ENCODE measurements around the gene HYI. TPM values are rescaled to one million over a fixed set of nuclear protein-coding genes. Genes with fewer than 3 reads are reported as not detected.

HYI gene
- total and polyA plus RNA-seq, 2 experiments from 2014 or later: 15.5 to 65.2 TPM

- H3K36me3 ChIP-seq: peaks cover 34% of the 10 kb centered on the region
- TF ChIP-seq, protein P1, sequence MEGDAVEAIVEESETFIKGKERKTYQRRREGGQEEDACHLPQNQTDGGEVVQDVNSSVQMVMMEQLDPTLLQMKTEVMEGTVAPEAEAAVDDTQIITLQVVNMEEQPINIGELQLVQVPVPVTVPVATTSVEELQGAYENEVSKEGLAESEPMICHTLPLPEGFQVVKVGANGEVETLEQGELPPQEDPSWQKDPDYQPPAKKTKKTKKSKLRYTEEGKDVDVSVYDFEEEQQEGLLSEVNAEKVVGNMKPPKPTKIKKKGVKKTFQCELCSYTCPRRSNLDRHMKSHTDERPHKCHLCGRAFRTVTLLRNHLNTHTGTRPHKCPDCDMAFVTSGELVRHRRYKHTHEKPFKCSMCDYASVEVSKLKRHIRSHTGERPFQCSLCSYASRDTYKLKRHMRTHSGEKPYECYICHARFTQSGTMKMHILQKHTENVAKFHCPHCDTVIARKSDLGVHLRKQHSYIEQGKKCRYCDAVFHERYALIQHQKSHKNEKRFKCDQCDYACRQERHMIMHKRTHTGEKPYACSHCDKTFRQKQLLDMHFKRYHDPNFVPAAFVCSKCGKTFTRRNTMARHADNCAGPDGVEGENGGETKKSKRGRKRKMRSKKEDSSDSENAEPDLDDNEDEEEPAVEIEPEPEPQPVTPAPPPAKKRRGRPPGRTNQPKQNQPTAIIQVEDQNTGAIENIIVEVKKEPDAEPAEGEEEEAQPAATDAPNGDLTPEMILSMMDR (IDR thresholded peaks at IDR 0.05; ENCODE audit: low read depth, low read length): no peak
Observed at GRCh38 chr1:43423672-43424550, 29.8 kb downstream of the HYI start.

GRCh38 chr1:43422995-43423671 is 30.6 kb downstream of the HYI start:
- Histone ChIP-seq H3K4me1 (ENCODE audit: low read depth) (no peaks in the 10 kb centered on the region), H3K27me3 (no peaks in the 10 kb centered on the region), H3K4me3 (no peak overlapping the region), H3K9me3 (ENCODE audit: low read depth) (no peaks in the 10 kb centered on the region), H3K36me3 (peaks cover 34% of the 10 kb centered on the region), H3K27ac (no peak overlapping the region)
- no peak for DNase-seq (ENCODE audit: low read depth in 1 of 2, low spot score in 1 of 2)
- TF ChIP-seq, protein P1 (IDR thresholded peaks at IDR 0.05; ENCODE audit: low read depth, low read length): no peak

More at GRCh38 chr1:43423672-43424550, 29.8 kb downstream of the HYI start:
- no peak for DNase-seq (ENCODE audit: low read depth in 1 of 2, low spot score in 1 of 2)
- no peak overlapping the region for H3K27ac ChIP-seq
- no peak overlapping the region for H3K4me3 ChIP-seq
- H3K4me1 ChIP-seq (ENCODE audit: low read depth): no peaks in the 10 kb centered on the region
- no peaks in the 10 kb centered on the region for H3K9me3 ChIP-seq (ENCODE audit: low read depth)
- H3K27me3 ChIP-seq: no peaks in the 10 kb centered on the region

DNA sequence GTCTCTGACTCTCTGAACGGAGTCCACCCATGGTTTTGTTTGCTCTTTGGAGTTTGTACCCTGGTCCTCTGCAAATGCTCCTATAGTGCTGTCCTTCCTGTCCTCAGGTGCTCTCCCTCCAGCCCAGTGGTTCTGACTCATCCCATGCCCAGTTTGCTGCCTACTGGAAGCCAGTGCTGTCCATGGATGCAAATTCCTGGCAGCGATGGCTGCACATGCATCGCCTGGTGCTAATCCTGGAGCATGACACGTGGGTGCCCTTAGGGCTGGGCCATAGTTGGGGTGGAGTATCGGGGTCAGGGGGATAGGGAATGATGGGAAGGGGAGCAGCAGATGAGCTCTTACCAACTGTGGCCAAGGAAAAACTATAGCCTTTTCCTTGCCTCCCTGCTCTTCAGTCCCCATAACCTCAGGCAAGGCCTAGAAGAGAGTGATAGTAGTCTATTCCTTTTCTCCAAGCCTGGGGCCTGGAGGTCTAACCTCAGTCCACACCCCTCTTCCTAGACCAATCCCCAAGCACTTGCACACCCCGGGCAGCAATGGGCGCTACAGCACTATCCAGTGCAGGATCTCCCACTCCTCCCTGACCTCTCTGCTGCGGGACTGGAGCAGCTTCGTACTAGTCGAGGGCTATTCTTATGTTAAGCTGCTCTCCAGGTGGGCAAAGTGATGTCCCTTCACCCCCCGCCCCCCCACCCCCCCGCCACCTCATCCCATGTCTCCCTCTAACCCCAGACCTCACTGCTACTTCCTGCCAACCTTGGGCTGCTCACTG is 31.6 kb downstream of the HYI start:
- Histone ChIP-seq H3K4me1 (ENCODE audit: low read depth) (no peaks in the 10 kb centered on the region), H3K27me3 (no peaks in the 10 kb centered on the region), H3K4me3 (no peak overlapping the region), H3K27ac (no peak overlapping the region), H3K9me3 (ENCODE audit: low read depth) (no peaks in the 10 kb centered on the region), H3K36me3 (peaks cover 26% of the 10 kb centered on the region)
- DNase-seq (ENCODE audit: low read depth in 1 of 2, low spot score in 1 of 2): no peak
- TF ChIP-seq, protein P1 (IDR thresholded peaks at IDR 0.05; ENCODE audit: low read depth, low read length): no peak

DNA sequence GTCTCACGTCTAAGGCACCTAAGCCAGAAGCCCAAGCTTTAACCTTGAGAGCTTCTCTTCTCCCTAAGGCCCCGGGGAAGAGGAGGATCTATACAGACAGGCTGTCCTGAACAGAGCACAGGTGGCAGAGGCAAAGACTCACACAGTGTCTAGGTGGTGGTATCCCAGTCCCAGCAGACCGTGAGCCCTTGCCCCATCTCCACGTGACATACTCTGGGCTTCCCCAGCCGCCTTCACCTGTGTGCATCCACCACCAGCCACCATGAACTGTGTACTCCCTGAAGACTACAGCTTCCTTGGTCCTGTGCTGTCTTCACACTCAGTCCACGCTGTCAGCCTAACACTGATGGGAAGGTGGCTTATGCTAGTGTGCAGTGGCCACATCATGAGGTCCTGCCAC is 32.3 kb downstream of the HYI start:
- H3K27me3 ChIP-seq: no peaks in the 10 kb centered on the region
- no peaks in the 10 kb centered on the region for H3K4me1 ChIP-seq (ENCODE audit: low read depth)
- H3K4me3 ChIP-seq: no peak overlapping the region
- H3K27ac ChIP-seq: no peak overlapping the region
- peaks cover 23% of the 10 kb centered on the region for H3K36me3 ChIP-seq
- TF ChIP-seq, protein P1 (IDR thresholded peaks at IDR 0.05; ENCODE audit: low read depth, low read length): no peak
- DNase-seq (ENCODE audit: low read depth in 1 of 2, low spot score in 1 of 2): no peak
- H3K9me3 ChIP-seq (ENCODE audit: low read depth): no peaks in the 10 kb centered on the region

DNA sequence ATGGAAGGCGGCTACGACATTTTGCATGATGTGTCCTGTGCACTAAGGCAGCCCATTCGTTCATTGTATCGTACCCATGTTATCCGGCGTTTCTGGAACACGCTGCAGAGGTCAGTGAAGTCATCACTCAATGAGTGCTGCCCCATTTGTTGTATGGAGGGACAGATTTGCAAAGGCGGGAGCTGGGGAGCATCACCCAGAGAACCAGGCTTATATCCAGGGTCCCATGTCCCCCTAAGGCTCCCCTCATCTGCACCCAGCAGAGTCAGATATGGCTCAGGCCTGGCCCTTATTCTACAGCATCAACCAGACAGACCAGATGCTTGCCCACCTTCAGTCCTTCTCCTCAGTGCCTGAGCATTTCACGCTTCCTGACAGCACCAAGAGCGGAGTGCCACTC is 32.9 kb downstream of the HYI start:
- Histone ChIP-seq H3K27me3 (no peaks in the 10 kb centered on the region), H3K4me3 (no peak overlapping the region), H3K4me1 (ENCODE audit: low read depth) (no peaks in the 10 kb centered on the region), H3K36me3 (peaks cover 22% of the 10 kb centered on the region), H3K9me3 (ENCODE audit: low read depth) (no peaks in the 10 kb centered on the region), H3K27ac (no peak overlapping the region)
- TF ChIP-seq, protein P1 (IDR thresholded peaks at IDR 0.05; ENCODE audit: low read depth, low read length): no peak
- no peak for DNase-seq (ENCODE audit: low read depth in 1 of 2, low spot score in 1 of 2)

Data from cardiac muscle cell (in vitro differentiated cells and primary cell).